Left lobe of liver (tissue), 2 donors: Measurements from ENCODE around the gene CBLC. TPM values are rescaled to one million over a fixed set of nuclear protein-coding genes. Genes with fewer than 3 reads are reported as not detected.

Experiments
- ATAC-seq: fragments of 200-7000 bp; cut with Tn5 transposase; one replicate; pipeline ENCODE4 v1.9.1; 2020; ENCODE audit warnings: mild to moderate bottlenecking, moderate library complexity
- DNase-seq: peaks from one replicate; pipeline ENCODE4 v3.0.0-alpha.2; 2020; ENCODE audit warnings: low spot score
- total RNA-seq: library from RNA; stranded (reverse); gene quantifications from one replicate; pipeline ENCODE4 v1.2.1, GENCODE V29; 2021
- donor health status: DM: no; HTN: no; CAD: no; lungs with moderate emphysema.
- donor health status: DM: no; HTN: yes; CAD: no.

CBLC gene
- total RNA-seq, 1 donor from 2014 or later, result 14.0 TPM

- no peak for ATAC-seq
- DNase-seq, result no peak
These were observed 70.5 kb downstream of the CBLC start for GRCh38 chr19:44848036-44848811.

- ATAC-seq, result no peak
- DNase-seq, result no peak
These were observed 71.2 kb downstream of the CBLC start for GRCh38 chr19:44848812-44849447.

Other genes with a start within 250 kb of the CBLC start
- not detected for gene CEACAM20, start 248.2 kb upstream of the CBLC start, total RNA-seq
- 7.0 TPM for gene IGSF23, start 164.3 kb upstream of the CBLC start, total RNA-seq
- gene PVR, start 134.0 kb upstream of the CBLC start, total RNA-seq, result 29.6 TPM
- gene CEACAM19, start 106.4 kb upstream of the CBLC start, total RNA-seq, result 5.6 TPM
- not detected for gene CEACAM16, start 78.7 kb upstream of the CBLC start, total RNA-seq
- 30.8 TPM for gene BCL3, start 29.2 kb upstream of the CBLC start, total RNA-seq
- gene BCAM, start 31.2 kb downstream of the CBLC start, total RNA-seq, result 40.7 TPM
- gene NECTIN2, start 68.4 kb downstream of the CBLC start, total RNA-seq, result 70.4 TPM
- 28.8 TPM for gene TOMM40, start 113.4 kb downstream of the CBLC start, total RNA-seq
- 5,009 TPM for gene APOE, start 127.9 kb downstream of the CBLC start, total RNA-seq
- 6,817 TPM for gene APOC1, start 136.7 kb downstream of the CBLC start, total RNA-seq
- gene APOC4, start 164.3 kb downstream of the CBLC start, total RNA-seq, result 297 TPM
- 1,677 TPM for gene APOC2, start 168.2 kb downstream of the CBLC start, total RNA-seq
- 92.6 TPM for gene CLPTM1, start 177.5 kb downstream of the CBLC start, total RNA-seq
- 1.5 TPM for gene RELB, start 223.6 kb downstream of the CBLC start, total RNA-seq